ENCODE measurements around the gene TMIGD1.

Gene TMIGD1

GRCh38 chr17:30333503-30334360 is at the start of gene TMIGD1:
Gene TMIGD1 (minus strand): TSS chr17:30334057. CDS start chr17:30332133, 1,924 bp downstream.
- no peak for DNase-seq

- DNase-seq, result no peak
Observed at GRCh38 chr17:30382345-30382744, 48.5 kb upstream of the TMIGD1 start.

DNA sequence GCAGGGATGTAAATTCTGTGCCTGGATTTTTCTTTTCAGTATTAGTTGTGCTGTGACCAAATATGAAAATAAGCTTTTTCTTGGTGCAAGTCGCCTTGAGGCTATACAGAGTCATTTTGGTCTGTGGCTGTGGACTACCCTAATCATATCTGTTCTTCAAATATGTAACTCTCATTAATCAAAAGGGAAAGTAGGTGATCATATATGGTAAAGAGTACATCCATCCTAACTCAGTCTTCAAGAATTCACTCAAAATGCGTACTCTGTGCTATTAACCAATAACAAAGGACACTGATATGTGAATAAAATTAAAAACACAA is 47.4 kb upstream of the TMIGD1 start:
- DNase-seq, result no peak

DNA sequence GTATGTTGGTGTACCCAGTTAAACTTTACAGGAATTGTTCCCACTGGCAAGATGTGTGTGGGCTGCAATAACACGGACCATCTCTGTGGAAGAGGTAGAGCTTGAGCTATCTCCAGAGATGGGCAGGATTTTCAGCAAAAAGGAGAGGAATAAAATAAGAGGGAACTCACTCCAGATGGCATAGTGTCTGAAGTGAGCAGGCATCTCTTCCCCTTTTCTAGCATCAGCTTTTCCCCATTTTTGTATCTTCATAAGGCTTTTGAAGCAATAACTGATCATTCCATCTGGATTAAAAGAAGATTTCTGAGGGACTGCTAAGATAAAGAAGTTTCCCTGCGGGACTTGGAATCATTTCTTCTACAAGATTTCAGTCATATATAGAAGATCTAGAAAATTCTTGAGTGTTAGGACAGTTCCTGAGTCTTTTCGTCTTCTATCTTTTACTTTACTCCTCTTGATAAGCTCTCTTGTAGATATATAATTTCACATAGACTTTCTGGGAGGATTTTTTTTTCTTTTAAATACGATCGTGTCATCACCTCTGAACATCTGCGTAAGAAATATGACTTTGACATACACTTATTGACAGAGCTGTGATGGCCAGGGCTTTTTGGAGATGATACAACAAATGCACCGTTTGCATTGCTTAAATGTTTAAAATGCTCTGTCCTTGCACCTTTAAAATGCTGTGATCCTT is 46.9 kb upstream of the TMIGD1 start:
- no peak for DNase-seq

GRCh38 chr17:30379903-30380381 is 46.1 kb upstream of the TMIGD1 start:
- DNase-seq, result no peak

GRCh38 chr17:30379303-30379902 is 45.5 kb upstream of the TMIGD1 start:
- DNase-seq, result peak; percentile 34

- peak; percentile 98 for DNase-seq
Observed at GRCh38 chr17:30378825-30379302, 45.0 kb upstream of the TMIGD1 start, which contains the start of gene CPD. Gene CPD (plus strand): TSS chr17:30378927. CDS start chr17:30378981, 54 bp downstream.

DNA sequence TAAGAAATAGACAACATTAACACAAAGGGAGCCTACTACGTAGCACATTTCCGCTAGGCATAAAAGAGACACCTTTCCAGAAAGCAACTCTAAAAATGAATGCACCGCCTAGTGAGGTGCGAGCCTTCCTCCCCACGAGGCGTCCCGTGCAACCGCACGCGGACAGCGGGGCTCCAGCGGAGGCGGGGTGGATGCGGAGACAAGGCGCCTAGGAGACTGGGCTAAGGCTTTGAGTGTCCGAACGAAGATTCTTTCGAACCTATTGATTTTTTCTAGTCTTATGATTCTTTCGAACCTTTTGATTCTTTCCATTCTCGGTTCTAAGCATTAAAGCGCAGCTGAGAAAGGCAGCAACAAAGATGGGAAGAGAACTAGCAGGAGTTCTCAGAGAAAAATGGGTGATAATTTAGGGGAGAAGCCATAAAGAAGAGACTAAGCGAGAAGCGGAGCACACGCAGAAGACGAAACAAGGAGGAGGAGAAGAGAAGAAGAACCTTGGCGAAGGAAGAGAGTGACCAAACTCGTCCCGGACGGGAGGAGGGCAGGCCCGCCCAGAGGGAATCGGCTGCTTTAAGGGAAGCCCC is 44.5 kb upstream of the TMIGD1 start:
- DNase-seq, result peak; percentile 64

DNA sequence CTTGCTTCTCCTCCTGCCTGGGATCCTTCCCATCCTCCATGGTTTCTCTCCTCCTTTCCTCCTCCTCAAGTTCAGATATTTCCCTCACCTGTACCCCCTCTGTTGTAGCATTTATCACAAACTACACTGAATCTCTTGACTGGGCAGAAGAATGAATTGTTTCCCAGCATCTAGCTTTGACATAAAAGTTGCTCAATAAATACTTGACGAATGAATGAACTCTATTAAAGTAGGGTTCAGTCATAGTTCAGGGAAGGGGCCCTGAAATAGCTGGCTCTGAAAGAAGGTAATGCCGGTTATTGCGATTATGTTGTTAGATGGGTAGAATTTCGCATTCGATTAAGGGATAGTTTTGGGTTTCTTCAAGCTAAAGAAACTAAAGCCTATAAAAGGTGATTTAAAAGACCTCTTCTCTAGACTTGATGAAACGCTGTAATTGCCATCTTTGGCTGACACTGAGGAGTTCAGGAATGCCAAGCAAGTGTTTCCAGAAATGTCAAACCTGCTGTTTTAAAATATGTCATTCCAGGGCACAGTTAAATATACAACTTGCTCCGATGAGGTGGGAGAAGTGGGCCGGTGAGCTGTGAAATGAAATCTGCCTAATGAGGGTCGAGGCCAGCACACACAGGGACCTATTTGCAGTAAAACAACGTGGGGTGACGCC is 43.9 kb upstream of the TMIGD1 start:
- no peak for DNase-seq

GRCh38 chr17:30376621-30377452 is 43.0 kb upstream of the TMIGD1 start:
- DNase-seq, result peak; percentile 64

DNA sequence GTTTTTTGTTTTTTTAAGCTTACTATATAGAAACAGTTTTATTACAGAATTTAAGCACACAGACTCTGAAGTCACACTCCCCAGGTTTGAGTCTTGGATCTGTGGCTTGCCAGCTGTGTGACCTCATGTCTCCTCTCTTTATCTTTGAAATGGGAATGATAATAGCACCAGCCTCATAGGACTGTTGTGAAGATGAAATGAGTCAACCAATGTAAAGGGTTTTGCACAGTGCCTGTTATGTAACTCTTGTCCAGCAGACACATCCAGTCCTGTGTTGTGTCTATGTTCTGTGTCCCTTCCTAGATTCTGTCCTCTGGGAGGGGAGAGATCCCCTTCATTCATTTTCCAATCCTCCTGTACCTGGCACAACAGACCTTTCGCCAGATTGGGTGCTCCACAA is 41.8 kb upstream of the TMIGD1 start:
- no peak for DNase-seq

DNA sequence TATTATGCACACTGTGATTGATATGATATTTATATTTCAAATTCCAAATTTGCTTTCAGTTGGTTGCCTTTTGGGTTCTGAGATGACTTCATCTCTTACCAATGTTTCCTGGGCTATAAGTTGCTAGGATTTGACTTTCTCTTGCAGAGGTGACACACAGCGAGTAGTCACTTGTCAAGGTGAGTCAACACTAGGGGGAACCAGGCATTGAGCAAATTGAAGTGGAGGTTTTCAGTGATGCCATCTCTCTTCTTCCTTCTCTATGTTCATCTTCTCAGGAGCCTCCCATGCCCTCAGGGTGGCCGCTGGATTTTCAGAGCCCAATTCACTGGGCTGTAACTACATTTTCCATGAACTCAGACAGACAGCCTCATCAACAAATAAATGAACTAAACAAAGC is 38.9 kb upstream of the TMIGD1 start:
- peak; percentile 23 for DNase-seq

DNA sequence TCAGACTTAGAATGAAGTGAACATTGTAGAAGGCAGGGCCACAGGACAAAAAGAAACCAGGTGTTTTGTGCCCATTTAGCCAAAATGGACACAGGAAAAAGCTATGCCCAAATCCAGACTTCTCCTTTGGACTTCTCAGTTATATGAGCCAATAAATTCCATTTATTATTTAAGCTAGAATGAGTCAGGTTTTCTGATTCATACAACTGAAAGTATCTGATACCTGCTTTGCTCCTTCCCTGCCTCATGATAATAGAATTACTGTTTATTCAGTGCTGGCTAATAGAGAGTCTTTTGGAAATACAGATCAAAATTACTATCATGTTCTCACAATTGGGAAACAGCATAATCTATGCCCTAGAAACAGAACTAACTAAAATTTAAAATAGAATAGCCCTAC is 36.1 kb upstream of the TMIGD1 start:
- DNase-seq, result no peak

DNA sequence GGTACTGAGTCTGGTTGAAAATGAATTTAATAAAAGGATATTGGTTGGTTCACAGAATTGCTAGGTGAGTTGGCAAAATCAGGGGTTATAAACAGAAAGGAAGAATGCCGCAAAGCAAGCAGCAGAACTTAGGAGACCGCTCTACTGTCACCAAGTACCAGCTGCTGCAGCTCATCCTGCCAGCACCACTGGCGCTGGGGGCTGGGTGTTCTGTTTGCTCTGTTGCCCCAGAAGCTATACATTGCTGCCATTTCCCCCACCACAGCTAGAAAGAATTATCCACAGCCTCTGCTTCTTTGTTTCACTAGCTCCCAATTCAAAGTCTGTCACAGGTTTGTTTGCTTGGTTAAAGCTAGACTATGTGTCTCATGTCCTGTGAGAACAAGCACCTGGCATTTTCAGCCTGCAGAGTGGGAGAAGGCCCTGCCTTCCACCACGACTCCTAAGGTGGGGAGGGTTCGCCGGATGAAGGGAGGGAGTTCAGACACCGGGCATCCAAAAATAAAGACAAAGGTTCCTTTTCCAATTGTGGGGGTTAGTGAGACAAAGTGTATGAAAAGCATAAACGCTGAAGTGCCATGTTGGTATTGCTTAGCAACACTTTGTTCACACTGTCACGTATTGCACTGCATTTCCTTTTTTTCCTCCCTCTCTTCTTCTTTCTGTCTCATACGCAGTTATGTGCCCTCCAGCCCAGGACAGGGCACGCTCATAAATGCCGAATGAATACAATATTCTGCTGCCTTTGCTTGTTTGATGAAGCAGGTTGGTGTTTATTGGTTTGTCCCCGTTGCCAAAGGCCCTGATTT is 35.3 kb upstream of the TMIGD1 start:
- no peak for DNase-seq

DNA sequence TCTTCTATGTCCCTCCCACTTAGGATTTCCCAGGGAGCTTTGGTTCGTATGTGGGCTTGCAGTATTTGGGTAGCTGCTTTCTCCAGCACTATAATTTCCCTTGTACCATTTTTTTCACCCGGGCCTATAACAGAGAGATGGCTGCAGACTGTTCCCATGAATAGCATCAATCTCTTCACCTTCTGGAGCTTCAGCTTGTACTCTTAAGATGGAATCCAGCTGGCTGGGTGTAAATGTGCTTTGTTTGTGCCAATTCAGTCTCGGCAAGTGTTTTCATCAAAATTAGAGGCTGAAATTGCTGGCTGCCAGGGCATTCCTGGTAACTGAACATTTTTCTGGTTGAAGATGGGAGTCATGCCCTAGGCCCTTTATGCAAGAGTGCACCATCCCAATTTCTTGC is 32.7 kb upstream of the TMIGD1 start:
- no peak for DNase-seq

GRCh38 chr17:30363715-30364202 is 29.9 kb upstream of the TMIGD1 start:
- DNase-seq, result peak; percentile 85

GRCh38 chr17:30361766-30362279 is 28.0 kb upstream of the TMIGD1 start:
- no peak for DNase-seq

- no peak for DNase-seq
Observed at GRCh38 chr17:30360086-30360808, 26.4 kb upstream of the TMIGD1 start.

DNA sequence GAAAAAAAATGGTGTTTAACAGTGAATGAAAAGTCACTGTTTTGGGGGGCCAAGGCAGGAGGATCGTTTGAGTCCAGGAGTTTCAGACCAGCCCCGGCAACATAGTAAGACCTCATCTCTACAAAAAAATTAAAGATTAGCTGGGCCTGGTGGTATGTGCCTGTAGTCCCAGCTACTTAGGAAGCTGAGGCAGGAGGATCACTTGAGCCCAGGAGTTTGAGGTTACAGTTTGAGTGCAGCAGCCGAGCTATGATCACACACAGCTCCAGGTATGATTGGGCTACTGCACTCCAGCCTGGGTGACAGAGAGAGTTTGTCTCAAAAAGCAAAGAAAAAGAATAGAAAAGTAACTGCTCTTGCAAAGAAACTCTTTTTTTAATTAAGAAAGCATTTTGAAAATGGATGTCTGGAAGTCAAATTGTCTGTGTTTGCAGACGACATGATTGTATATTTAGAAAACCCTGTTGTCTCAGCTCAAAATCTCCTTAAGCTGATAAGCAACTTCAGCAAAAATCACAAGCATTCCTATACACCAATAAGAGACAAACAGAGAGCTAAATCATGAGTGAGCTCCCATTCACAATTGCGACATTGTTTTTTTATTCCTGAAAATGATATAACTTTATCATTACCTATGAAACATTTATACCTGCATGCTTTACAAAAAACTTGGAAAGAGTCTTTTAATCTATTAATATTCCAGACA is 24.4 kb upstream of the TMIGD1 start:
- DNase-seq, result no peak
